K562 (cell line): ENCODE results near the gene FOSL1. TPM values are rescaled to one million over a fixed set of nuclear protein-coding genes. Genes with fewer than 3 reads are reported as not detected.
A peak's percentile ranks its signal among the peaks of the same experiment; 100 is the strongest.

Experiments
- CHCHD3 ChIP-seq: fragments of 250-450 bp; sonication (Bioruptor Pico); IDR thresholded peaks from 2 replicates; pipeline ENCODE4 v2.1.2; 2022; ENCODE audit warnings: mild to moderate bottlenecking
- EGR1 ChIP-seq: fragments of 450-650 bp; conservative IDR thresholded peaks from 2 replicates; pipeline ENCODE4 v1.6.1; 2017; ENCODE audit warnings: mild to moderate bottlenecking
- KLF13 ChIP-seq: fragments of 450-650 bp; IDR thresholded peaks from 2 replicates; pipeline ENCODE4 v1.6.1; 2016; ENCODE audit warnings: missing genetic modification characterization, low read depth, mild to moderate bottlenecking, missing compliant biosample characterization, moderate library complexity, borderline replicate concordance
- NKRF ChIP-seq: fragments of 450-650 bp; IDR thresholded peaks from 2 replicates; pipeline ENCODE4 v1.6.1; 2016; ENCODE audit warnings: borderline replicate concordance
- PBX2 ChIP-seq, 2 experiments: IDR thresholded peaks in 1 of 2; conservative IDR thresholded peaks in 1 of 2; 2 replicates each; pipeline ENCODE4 v1.6.1; 2016; ENCODE audit warnings: low read depth in 2 of 2, mild to moderate bottlenecking in 1 of 2, missing compliant biosample characterization in 1 of 2, missing genetic modification characterization in 1 of 2, moderate library complexity in 1 of 2
- PHB2 ChIP-seq: fragments of 450-650 bp; IDR thresholded peaks from 2 replicates; pipeline ENCODE4 v1.6.1; 2017; ENCODE audit warnings: low read depth
- POLR2G ChIP-seq: fragments of 200-400 bp; formaldehyde crosslinking; IDR thresholded peaks from 2 replicates; pipeline ENCODE4 v1.6.1; 2017; ENCODE audit warnings: low read depth, mild to moderate bottlenecking, antibody characterized with exemption, low read length, moderate library complexity
- POLR3A ChIP-seq: IDR thresholded peaks from 2 replicates; pipeline ENCODE4 v1.6.1; 2011; ENCODE audit warnings: borderline replicate concordance, mild to moderate bottlenecking, moderate library complexity; ENCODE audit not compliant: insufficient read length, insufficient read depth; ENCODE audit errors: extremely low read depth
- POLR3G ChIP-seq: IDR thresholded peaks from 2 replicates; pipeline ENCODE4 v1.6.1; 2011; ENCODE audit not compliant: insufficient read length, insufficient replicate concordance; ENCODE audit errors: extremely low read depth
- PRPF4 ChIP-seq: fragments of 200-400 bp; formaldehyde crosslinking; IDR thresholded peaks from one replicate; pipeline ENCODE4 v1.6.1; 2017; ENCODE audit warnings: low read length, low read depth, mild to moderate bottlenecking; ENCODE audit not compliant: insufficient read depth, poor library complexity, severe bottlenecking
- SAFB ChIP-seq: fragments of 200-400 bp; formaldehyde crosslinking; IDR thresholded peaks from 2 replicates; pipeline ENCODE4 v1.6.1; 2017; ENCODE audit warnings: low read depth, low read length, borderline replicate concordance
- SMARCC2 ChIP-seq: fragments of 450-650 bp; IDR thresholded peaks from 2 replicates; pipeline ENCODE4 v1.6.1; 2017; ENCODE audit warnings: antibody characterized with exemption, moderate library complexity, mild to moderate bottlenecking, low read depth
- SRSF3 ChIP-seq: fragments of 200-400 bp; formaldehyde crosslinking; IDR thresholded peaks from 2 replicates; pipeline ENCODE4 v1.6.1; 2016; ENCODE audit warnings: mild to moderate bottlenecking, low read length, moderate library complexity; ENCODE audit not compliant: insufficient read depth
- ZNF583 ChIP-seq: fragments of 250-450 bp; sonication (Bioruptor Pico); IDR thresholded peaks from 2 replicates; pipeline ENCODE4 v1.4.0; 2020
- ZNF644 ChIP-seq: fragments of 200-800 bp; sonication (Bioruptor generic); IDR thresholded peaks from 2 replicates; pipeline ENCODE4 v1.6.1; 2016; ENCODE audit warnings: low read depth, missing genetic modification characterization, missing compliant biosample characterization
- polyA plus RNA-seq, 8 experiments: library from polyadenylated mRNA; depleted of rRNA in 4 of 8; stranded (reverse) in 5 of 8; unstranded in 3 of 8; fragments of >200 nt; fragmentation: Nextera tagmentation in 2 of 8; fragmentation: Illumina TruSeq in 1 of 8; extraction: Ambion mirVana in 2 of 8; extraction: Trizol in 1 of 8; gene quantifications; 2 replicates each; pipeline versions ENCODE4 v1.2.1 to v1.2.3, GENCODE V29; 2011 to 2014; ENCODE audit warnings: inconsistent platforms in 1 of 8, missing spikeins in 1 of 8
- total RNA-seq, 7 experiments: library from RNA; depleted of rRNA in 6 of 7; stranded (reverse); fragments of >200 nt in 6 of 7; fragmentation: Illumina TruSeq in 2 of 7; extraction: Trizol in 2 of 7; gene quantifications; 2 replicates each; pipeline versions ENCODE4 v1.2.1 to v1.2.3, GENCODE V29; 2011 to 2021; ENCODE audit warnings: low replicate concordance in 1 of 7

Gene FOSL1
- total and polyA plus RNA-seq, 9 of the 15 experiments (the other 6 are each of a cell fraction or from before 2014, with no cell fraction given), result 3.5 to 39.6 (median 10.0) TPM

GRCh38 chr11:65890324-65891218, 9.6 kb downstream of the FOSL1 start, which contains the start of gene CCDC85B (continued):
- TF ChIP-seq ZNF583 (CRISPR knock-in tag) (peak; percentile 57; the same call in 1 of the 2 replicates), SRSF3 (no peak), POLR3G (no peak), PHB2 (no peak), EGR1 (peak; percentile 26; the same call in 1 of the 2 replicates), NKRF (no peak), PBX2 (CRISPR knock-in tag; IDR thresholded peaks at IDR 0.05; ENCODE audit: low read depth) (no peak), PBX2 (tag; conservative IDR thresholded peaks at IDR 0.05; ENCODE audit: low read depth) (no peak), CHCHD3 (CRISPR knock-in tag) (no peak), KLF13 (tag) (peak; percentile 75; the same call in 1 of the 2 replicates), POLR3A (no peak), PRPF4 (no peak), ZNF644 (tag) (no peak), SAFB (no peak), POLR2G (peak; percentile 93), SMARCC2 (no peak)
